Stimulated activated naive CD4-positive, alpha-beta T cell treated with Interleukin-2 at 50 U/mL for 16 hours (primary cell): ENCODE results near the gene RAB22A.

Source experiments
- DNase-seq: peaks from one replicate; lab custom pipeline; 2025; lab: John Stamatoyannopoulos, UW

The RAB22A gene

DNA sequence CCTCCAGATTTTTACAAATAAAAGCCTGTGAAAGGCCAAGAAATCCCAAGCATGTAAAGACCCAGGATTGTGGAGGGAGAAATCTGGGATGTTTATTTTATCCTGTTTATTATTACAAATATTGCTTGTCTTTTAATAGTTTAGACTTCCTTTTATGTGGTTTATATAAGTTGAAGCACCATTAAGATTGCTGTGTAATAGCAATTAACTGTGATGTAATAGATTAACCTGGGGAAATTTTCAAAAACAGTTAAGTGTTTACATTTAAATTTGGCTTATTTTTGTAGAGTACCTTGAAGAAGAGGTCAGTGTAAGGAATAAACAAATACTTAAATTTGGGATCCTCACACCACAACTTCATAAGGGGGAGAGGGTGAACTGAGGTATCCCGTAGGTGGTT is 106.5 kb downstream of the RAB22A start:
- DNase-seq: no peak

DNA sequence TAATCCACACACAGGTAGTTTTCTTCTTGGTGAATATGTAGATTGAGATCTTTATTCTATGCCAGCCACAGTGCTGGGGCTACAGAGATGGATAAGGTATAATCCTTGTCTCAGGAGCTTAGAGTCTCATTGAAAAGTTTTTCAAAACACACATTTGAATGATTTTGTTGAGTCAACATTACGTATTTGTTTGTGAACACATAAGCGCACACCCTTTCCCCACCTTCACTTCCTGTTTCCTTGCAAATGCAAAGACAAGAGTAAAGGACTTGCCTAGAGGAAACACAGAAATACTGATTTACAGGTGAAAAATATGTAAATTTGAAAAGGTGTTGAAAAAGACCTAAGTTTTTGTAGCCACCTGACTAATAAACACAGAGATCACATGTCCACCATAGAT is 107.3 kb downstream of the RAB22A start:
- no peak for DNase-seq
